Activated naive CD4-positive, alpha-beta T cell treated with anti-CD3 and anti-CD28 coated beads, Interleukin-2, amount 50 U/mL, for 24 hours (primary cell): ENCODE data around the gene INTS7.
A peak's percentile ranks its signal among the peaks of the same experiment; 100 is the strongest.
"Not testable (repeated sequence)": the region's sequence is repeated elsewhere in the genome, so short reads cannot be mapped to it uniquely, and the experiment has no call there.

Experiments
- H3K27ac Mint-ChIP-seq: one replicate; pipeline ENCODE4 v1.8.0; 2021; ENCODE audit warnings: mild to moderate bottlenecking, mixed read lengths
- H3K27me3 Mint-ChIP-seq: one replicate; pipeline ENCODE4 v1.8.0; 2021; ENCODE audit warnings: mixed read lengths
- H3K36me3 Mint-ChIP-seq: one replicate; pipeline ENCODE4 v1.8.0; 2021; ENCODE audit warnings: mixed read lengths
- H3K4me1 Mint-ChIP-seq: one replicate; pipeline ENCODE4 v1.8.0; 2021; ENCODE audit warnings: mixed read lengths
- H3K4me3 Mint-ChIP-seq: one replicate; pipeline ENCODE4 v1.8.0; 2021; ENCODE audit warnings: mild to moderate bottlenecking, mixed read lengths
- H3K9me3 Mint-ChIP-seq: one replicate; pipeline ENCODE4 v1.8.0; 2021; ENCODE audit warnings: mixed read lengths

Gene INTS7

DNA sequence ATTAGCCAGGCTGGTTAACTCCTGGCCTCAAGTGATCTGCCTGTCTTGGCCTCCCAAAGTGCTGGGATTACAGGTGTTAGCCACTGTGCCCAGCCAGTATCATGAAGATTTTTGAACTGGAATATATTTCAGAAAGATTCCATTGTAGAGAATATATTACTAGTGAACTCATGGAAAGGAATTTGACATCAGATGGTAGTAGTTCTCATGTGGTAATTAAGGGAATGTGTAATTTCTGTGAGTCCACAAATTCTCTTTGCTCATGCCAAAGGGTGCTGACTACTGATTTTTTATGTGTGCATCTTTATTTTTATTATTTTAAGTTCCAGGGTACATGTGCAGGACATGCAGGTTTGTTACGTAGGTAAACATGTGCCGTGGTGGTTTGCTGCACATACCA, 10.6 kb upstream of the INTS7 start:
- no peaks in the 10 kb centered on the region for H3K27me3 Mint-ChIP-seq
- no peaks in the 10 kb centered on the region for H3K9me3 Mint-ChIP-seq
- no peaks in the 10 kb centered on the region for H3K36me3 Mint-ChIP-seq
- peaks cover 2% of the 10 kb centered on the region for H3K4me1 Mint-ChIP-seq
- H3K27ac Mint-ChIP-seq, result no peak overlapping the region
- H3K4me3 Mint-ChIP-seq, result no peak overlapping the region

- Mint-ChIP-seq H3K4me3 (no peak overlapping the region), H3K36me3 (no peaks in the 10 kb centered on the region), H3K4me1 (peaks cover 10% of the 10 kb centered on the region), H3K27me3 (no peaks in the 10 kb centered on the region), H3K27ac (no peak overlapping the region), H3K9me3 (no peaks in the 10 kb centered on the region)
Measured at GRCh38 chr1:212044851-212045250, 9.5 kb upstream of the INTS7 start.

DNA sequence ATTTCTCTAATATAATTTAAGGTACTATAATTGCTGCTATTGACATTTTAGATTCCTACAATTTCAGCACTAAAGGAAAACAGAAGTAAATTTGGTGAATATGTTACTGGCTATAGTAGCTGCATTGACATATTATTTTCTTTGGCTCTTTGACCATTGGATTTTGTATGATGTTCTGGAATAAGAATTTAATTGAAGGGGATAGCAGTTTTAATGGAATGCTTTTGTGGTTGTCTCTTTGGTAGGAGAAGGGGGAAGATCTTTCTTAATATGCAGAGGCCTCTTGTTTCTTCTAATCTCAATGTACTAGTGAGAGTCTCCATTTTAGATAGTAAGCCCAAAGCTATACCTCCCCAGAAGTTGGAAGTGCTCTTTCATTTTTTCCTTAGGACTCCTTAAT, 7.1 kb upstream of the INTS7 start:
- Mint-ChIP-seq H3K27ac (no peak overlapping the region), H3K4me3 (no peak overlapping the region), H3K4me1 (peaks cover 10% of the 10 kb centered on the region), H3K36me3 (no peaks in the 10 kb centered on the region), H3K9me3 (no peaks in the 10 kb centered on the region), H3K27me3 (no peaks in the 10 kb centered on the region)

DNA sequence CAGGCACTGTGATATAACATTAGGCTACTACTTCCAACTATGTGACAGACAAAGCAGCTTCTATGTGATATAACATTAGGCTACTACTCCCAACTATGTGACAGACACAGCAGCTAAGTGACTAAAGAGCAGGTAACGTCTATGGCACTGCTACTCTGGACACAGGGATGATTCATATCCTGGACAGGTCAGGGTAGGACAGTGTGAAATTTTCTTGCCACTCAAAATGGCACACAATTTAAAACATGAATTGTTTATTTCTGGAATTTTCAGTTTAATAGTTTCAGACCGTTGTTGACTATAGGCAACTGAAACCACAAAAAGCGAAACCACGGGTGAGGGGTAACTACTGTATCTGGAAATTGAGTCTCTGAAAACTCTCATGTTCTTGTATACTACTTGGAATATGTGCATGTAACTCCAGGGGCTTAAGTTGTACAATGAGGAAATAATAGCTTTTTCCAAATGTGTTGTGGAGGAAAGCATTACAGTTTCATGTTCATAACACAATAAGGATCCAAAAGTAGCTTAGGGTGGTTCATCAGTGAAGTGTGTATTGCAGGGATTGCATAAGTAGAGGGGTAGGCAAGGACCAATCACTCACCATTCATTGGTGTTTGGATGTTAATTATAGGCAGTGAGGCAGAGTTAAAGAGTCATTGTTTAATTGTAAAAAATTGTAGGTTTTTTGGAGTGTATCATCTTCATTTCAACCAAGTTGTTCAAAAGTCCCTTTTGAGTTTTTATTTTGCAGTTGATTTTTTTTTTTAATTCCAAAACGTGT, 5.5 kb upstream of the INTS7 start:
- Mint-ChIP-seq H3K4me1 (peaks cover 24% of the 10 kb centered on the region), H3K4me3 (peak overlapping the region; percentile 23), H3K36me3 (no peaks in the 10 kb centered on the region), H3K9me3 (no peaks in the 10 kb centered on the region), H3K27ac (no peak overlapping the region), H3K27me3 (no peaks in the 10 kb centered on the region)

DNA sequence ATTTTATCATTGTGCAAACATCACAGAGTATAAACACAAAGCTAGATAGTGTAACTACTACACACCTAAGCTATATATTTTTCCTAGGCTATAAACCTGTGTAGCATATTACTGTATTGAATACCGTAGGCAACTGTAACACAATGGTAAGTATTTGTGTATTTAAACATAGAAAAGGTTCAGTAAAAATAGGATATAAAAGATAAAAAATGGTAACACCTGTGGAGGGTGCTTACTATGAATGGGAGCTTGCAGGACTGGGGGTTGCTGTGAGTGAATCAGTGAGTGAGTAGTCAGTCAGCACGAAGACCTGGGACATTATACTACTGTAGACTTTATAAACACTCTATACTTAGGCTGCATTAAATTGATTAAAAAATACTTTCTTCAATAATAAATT, 4.3 kb upstream of the INTS7 start:
- Mint-ChIP-seq H3K27ac (no peak overlapping the region), H3K27me3 (no peaks in the 10 kb centered on the region), H3K4me1 (peaks cover 26% of the 10 kb centered on the region), H3K9me3 (no peaks in the 10 kb centered on the region), H3K4me3 (no peak overlapping the region), H3K36me3 (no peaks in the 10 kb centered on the region)

- H3K4me3 Mint-ChIP-seq, result no peak overlapping the region
- H3K36me3 Mint-ChIP-seq, result peaks cover under 1% of the 10 kb centered on the region
- no peak overlapping the region for H3K27ac Mint-ChIP-seq
- no peaks in the 10 kb centered on the region for H3K9me3 Mint-ChIP-seq
- peaks cover 36% of the 10 kb centered on the region for H3K4me1 Mint-ChIP-seq
- H3K27me3 Mint-ChIP-seq, result no peaks in the 10 kb centered on the region
Measured at GRCh38 chr1:212037900-212038299, 2.5 kb upstream of the INTS7 start.

- Mint-ChIP-seq H3K27ac (peak overlapping the region; percentile 97), H3K9me3 (no peaks in the 10 kb centered on the region), H3K4me1 (peaks cover 53% of the 10 kb centered on the region), H3K4me3 (peak overlapping the region; percentile 99), H3K27me3 (no peaks in the 10 kb centered on the region), H3K36me3 (peaks cover 6% of the 10 kb centered on the region)
Measured at GRCh38 chr1:212035835-212036605, 663 bp upstream of the INTS7 start.

DNA sequence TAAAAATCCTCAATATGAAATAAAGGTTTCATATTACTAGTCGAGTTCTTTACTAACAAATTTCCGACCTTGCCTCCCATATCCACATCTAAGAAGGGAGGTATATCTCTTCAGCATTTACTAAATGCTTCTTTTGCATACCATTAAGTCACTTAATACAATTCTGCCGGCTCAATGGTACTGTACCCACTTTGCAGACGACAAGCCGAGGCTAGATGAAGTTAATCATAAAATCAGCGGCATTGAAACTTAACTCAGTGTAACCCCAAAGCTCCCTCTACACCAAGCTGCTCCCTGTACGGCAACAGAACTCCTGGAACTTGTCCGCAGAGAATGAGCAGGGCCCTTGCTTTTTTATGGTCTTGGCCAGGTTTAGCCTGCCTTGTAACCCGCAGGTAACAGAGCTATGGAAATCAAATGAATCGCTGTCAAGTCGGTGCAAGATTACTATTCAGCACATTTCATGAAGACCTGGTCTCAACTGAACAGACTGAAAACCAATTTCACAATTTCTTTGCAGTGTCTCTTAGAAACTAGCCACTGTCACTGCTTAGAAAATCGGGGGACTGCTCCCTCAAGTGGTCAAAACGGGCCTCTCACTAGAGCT, 738 bp downstream of the INTS7 start:
- no peaks in the 10 kb centered on the region for H3K9me3 Mint-ChIP-seq
- H3K27me3 Mint-ChIP-seq, result no peaks in the 10 kb centered on the region
- H3K27ac Mint-ChIP-seq, result peak overlapping the region; percentile 97
- peak overlapping the region; percentile 99 for H3K4me3 Mint-ChIP-seq
- H3K4me1 Mint-ChIP-seq, result peaks cover 52% of the 10 kb centered on the region
- peaks cover 7% of the 10 kb centered on the region for H3K36me3 Mint-ChIP-seq

GRCh38 chr1:212030936-212031528, 4.3 kb downstream of the INTS7 start:
- Mint-ChIP-seq H3K36me3 (peaks cover 12% of the 10 kb centered on the region), H3K27ac (no peak overlapping the region), H3K4me1 (peaks cover 53% of the 10 kb centered on the region), H3K4me3 (no peak overlapping the region), H3K27me3 (no peaks in the 10 kb centered on the region), H3K9me3 (no peaks in the 10 kb centered on the region)

DNA sequence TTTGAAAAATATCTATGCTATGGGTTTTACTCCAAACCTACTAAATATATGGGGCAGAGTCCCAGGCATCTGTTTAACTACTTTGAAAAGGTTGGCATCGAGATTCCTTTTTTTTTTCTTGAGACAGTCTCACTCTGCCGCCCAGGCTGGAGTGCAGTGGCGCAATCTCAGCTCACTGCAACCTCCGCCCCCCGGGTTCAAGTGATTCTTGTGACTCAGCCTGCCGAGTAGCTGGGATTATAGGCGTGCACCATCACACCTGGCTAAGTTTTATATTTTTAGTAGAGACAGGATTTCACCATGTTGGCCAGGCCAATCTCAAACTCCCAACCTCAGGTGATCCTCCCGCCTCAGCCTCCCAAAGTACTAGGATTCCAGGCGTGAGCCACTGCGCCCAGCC, 7.6 kb downstream of the INTS7 start:
- not testable (repeated sequence) for H3K4me3 Mint-ChIP-seq

GRCh38 chr1:212024469-212025149, 10.7 kb downstream of the INTS7 start:
- Mint-ChIP-seq H3K36me3 (peaks cover 22% of the 10 kb centered on the region), H3K27ac (no peak overlapping the region), H3K4me3 (no peak overlapping the region), H3K9me3 (peaks cover 12% of the 10 kb centered on the region), H3K27me3 (no peaks in the 10 kb centered on the region), H3K4me1 (peaks cover 15% of the 10 kb centered on the region)

More for the DNA sequence above, 7.6 kb downstream of the INTS7 start:
- H3K36me3 Mint-ChIP-seq, result peaks cover 28% of the 10 kb centered on the region
- H3K27ac Mint-ChIP-seq, H3K27me3 Mint-ChIP-seq: not testable (repeated sequence)
- H3K9me3 Mint-ChIP-seq, result peaks cover 12% of the 10 kb centered on the region
- peaks cover 39% of the 10 kb centered on the region for H3K4me1 Mint-ChIP-seq

GRCh38 chr1:212022908-212023307, 12.4 kb downstream of the INTS7 start:
- peaks cover 22% of the 10 kb centered on the region for H3K36me3 Mint-ChIP-seq
- H3K4me3 Mint-ChIP-seq, H3K27ac Mint-ChIP-seq, H3K27me3 Mint-ChIP-seq: not testable (repeated sequence)
- H3K4me1 Mint-ChIP-seq, result peaks cover 11% of the 10 kb centered on the region
- H3K9me3 Mint-ChIP-seq, result peaks cover 12% of the 10 kb centered on the region

DNA sequence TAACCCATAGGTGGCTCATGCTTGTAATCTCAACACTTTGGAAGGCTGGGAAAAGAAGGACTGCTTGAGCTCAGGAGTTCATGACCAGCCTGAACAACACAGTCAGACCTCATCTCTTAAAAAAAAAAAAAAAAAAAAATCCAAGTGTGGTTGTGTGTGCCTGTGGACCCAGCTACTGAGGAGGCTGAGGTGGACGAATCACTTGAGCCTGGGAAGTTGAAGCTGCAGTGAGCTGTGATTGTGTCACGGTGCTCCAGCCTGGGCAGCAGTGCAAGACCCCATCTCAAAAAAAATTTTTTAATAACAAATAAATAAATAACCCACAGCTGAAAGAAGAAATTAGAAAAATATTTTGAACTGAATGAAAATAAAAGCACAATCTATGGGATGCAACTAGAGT, 13.8 kb downstream of the INTS7 start:
- Mint-ChIP-seq H3K4me3 (no peak overlapping the region), H3K27me3 (no peaks in the 10 kb centered on the region), H3K36me3 (peaks cover 20% of the 10 kb centered on the region), H3K4me1 (peaks cover 2% of the 10 kb centered on the region), H3K27ac (no peak overlapping the region), H3K9me3 (peaks cover 12% of the 10 kb centered on the region)

DNA sequence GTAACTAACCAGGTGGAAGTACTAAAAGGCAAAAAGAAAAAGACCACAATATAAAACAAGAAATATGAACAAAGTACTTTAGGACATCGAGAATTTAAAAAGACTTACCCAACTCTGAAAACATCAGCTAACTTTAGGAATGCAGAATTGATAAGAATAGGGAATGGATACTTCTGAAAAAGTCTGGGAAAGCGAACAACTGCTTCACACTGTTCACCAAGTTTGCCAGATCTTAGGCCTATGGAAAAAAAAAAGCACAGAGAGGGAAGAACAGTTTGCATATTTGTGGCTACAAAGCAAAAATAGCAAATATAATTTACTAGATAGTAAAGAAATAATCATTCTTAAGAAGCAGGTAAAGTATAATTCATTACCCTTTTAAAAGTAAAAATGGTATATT, 14.4 kb downstream of the INTS7 start:
- Mint-ChIP-seq H3K27ac (no peak overlapping the region), H3K9me3 (peaks cover 12% of the 10 kb centered on the region)

GRCh38 chr1:212013672-212014071, 21.7 kb downstream of the INTS7 start:
- Mint-ChIP-seq H3K27me3 (no peaks in the 10 kb centered on the region), H3K27ac (no peak overlapping the region), H3K36me3 (peaks cover 5% of the 10 kb centered on the region), H3K4me3 (no peak overlapping the region), H3K4me1 (no peaks in the 10 kb centered on the region), H3K9me3 (no peaks in the 10 kb centered on the region)

More for the DNA sequence above, 14.4 kb downstream of the INTS7 start:
- Mint-ChIP-seq H3K27me3 (no peaks in the 10 kb centered on the region), H3K4me3 (no peak overlapping the region), H3K36me3 (peaks cover 21% of the 10 kb centered on the region), H3K4me1 (no peaks in the 10 kb centered on the region)
